ENCODE data around the gene UNC80. TPM values are rescaled to one million over a fixed set of nuclear protein-coding genes. Genes with fewer than 3 reads are reported as not detected.

Gene UNC80
- total RNA-seq, 1 experiment from 2014 or later = under 0.01 TPM

DNA sequence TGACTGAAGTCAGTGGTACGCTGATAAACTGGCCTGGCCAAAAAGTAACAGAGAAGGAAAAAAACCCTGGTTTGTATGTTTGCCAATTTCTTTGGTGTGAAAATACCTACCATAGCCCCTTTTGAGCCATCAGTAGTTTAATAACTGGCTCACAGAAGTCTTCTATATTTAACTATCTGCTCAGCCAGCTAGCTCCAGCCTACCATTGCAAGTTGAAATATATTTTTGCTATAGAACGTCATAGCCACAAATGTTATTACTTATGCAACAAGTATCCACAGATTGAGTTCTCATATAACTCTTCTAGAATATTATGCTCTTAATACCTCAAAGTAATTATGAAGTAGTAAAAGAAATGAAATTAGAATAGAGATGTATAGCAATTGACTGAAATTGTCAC is 256.0 kb downstream of the UNC80 start:
- DNase-seq (ENCODE audit: low read depth) = no peak

- DNase-seq (ENCODE audit: low read depth) = no peak
Measured at GRCh38 chr2:210028178-210028577, 256.5 kb downstream of the UNC80 start.

DNA sequence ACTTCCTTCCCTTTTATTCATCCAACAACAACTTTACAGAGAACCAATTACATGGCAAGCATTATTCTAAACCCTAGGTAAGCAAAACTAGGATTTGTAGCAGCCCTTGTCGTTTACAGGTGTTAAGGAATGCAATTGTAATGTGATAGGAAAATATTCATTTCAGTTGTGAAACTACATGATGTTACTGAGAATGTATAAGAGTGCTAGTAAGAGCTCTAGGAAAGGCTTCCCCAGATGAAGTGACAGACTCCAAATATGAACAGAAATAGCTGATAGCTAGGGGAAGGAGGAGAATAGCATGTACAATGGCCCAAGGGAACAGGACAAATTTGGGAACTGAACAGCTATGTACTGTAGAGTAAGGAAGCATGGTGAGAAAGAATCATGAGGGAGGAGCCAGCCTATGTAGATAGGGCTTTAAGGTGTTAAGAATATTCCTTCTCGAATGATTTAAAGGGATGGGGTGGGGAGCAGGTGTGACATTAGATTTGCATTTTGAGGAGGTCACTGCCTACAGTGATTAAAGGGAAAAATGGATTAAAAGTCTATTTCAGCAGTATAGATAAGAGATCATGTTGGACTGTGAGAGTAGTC is 262.6 kb downstream of the UNC80 start:
- no peak for DNase-seq (ENCODE audit: low read depth)

- no peak for DNase-seq (ENCODE audit: low read depth)
Measured at GRCh38 chr2:210035679-210036078, 264.0 kb downstream of the UNC80 start.

DNA sequence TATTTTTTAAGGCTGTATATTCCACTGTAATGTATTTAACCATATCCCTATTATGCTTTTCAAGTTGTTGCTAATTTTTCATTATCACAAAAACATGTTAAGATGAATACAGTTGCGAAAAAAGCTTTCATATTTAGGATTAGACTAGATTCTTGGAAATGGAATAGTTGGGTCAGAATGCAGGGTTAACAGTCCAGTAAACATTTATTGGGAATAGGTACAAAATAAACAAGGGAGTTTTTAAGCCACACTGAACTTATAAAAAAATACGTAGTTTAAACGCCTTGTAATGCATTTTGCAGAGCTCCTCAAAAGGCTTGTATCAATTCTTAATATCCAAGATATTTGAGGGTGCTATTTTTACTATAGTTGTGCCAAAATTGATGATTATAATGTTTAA is 266.4 kb downstream of the UNC80 start:
- no peak for DNase-seq (ENCODE audit: low read depth)

DNA sequence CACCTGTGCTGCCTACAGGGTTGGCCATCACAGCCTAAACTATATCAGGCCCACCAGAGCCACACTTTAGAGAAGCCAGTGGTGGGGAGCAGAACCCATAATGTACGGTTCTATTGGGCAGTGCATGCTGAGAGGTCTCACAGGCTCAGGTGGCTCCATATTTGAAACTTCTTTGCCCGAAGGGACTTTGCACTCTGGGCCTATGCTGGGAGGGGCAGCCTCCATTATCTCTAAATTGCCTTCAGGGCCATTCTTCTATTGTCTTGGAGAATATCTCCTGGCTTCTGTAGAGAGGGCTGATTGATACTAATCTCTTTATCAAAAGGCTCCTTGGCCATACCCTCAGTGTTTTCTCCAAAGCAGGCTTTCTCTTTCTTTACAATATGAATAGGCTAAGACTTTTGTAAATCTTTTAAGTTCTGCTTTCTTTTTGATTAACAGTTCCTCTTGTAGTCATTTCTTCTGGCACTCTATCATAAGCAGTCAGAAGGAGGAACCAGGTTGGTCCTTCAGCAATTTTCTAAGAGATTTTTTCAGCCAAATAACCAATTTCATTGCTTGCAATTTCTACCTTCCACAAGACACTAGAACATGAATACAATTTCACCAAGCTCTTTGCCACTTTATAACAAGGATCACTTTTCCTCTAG is 275.3 kb downstream of the UNC80 start:
- DNase-seq (ENCODE audit: low read depth) = no peak

Other genes starting within 250 kb of the UNC80 start
- 120 and 149 TPM in 2 replicates for gene RPE, start 230.8 kb downstream of the UNC80 start, total RNA-seq (2014; rRNA removed; shearing (Covaris generic))

All from RPMI7951 (cell line).